ENCODE data around the gene KIRREL1. TPM values are rescaled to one million over a fixed set of nuclear protein-coding genes. Genes with fewer than 3 reads are reported as not detected.
A peak's percentile ranks its signal among the peaks of the same experiment; 100 is the strongest.

KIRREL1 gene
- total RNA-seq, 4 donors from 2014 or later = 8.8 to 19.6 (median 14.5) TPM

DNA sequence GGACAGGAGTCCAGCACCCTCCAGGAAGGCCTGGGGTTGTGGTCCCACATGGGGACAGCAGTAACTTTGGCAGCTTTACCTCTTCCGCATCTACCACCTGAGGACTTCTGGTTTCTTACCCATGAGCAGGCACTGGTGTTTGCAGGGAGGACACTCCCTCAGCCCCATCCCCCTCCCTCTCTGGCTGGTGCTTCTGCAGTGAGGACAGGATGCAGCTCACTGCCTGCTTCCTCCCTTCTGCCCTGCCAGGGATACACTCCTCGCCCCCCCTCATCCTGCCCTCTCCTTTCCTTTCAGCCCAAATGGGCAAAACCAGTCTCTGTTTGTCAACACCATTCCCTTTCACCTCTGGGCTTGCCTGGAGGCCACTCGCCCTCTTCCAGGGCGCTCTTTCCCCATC, 62.4 kb downstream of the KIRREL1 start:
- H3K4me3 ChIP-seq (ENCODE audit: low read depth, poor library complexity, severe bottlenecking) = no peak overlapping the region
- TF ChIP-seq, protein P1, sequence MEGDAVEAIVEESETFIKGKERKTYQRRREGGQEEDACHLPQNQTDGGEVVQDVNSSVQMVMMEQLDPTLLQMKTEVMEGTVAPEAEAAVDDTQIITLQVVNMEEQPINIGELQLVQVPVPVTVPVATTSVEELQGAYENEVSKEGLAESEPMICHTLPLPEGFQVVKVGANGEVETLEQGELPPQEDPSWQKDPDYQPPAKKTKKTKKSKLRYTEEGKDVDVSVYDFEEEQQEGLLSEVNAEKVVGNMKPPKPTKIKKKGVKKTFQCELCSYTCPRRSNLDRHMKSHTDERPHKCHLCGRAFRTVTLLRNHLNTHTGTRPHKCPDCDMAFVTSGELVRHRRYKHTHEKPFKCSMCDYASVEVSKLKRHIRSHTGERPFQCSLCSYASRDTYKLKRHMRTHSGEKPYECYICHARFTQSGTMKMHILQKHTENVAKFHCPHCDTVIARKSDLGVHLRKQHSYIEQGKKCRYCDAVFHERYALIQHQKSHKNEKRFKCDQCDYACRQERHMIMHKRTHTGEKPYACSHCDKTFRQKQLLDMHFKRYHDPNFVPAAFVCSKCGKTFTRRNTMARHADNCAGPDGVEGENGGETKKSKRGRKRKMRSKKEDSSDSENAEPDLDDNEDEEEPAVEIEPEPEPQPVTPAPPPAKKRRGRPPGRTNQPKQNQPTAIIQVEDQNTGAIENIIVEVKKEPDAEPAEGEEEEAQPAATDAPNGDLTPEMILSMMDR (IDR thresholded peaks at IDR 0.05) = no peak
- no peak for TF ChIP-seq POLR2A (IDR thresholded peaks at IDR 0.05)
- no peak for DNase-seq (ENCODE audit: low spot score in 2 of 2)
- 75 to 79% methylated on average over 4 of the region's 4 CpGs for WGBS, 2 donors
- intact Hi-C loops (cut with DNase I; ENCODE audit: low total_unique reads) = no loop called here

DNA sequence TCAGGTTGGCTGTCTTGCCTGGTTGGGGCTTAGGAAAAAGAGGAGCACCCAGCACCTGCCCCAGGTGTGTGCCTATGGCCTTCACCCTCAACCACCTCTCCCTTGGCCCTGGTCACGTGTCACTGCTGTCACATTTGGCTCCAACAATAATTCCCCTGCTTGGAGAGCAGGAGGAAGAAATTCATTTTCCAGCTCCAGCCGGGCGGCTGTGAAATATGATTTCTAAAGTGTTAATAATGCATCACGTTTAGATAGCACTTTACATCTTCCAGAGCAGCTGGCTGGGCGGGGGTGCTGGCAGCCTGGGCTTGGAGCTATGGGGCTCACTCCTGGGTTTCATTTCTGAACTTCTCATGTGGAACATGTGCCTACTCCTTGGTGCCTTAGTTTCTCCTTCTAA, 63.1 kb downstream of the KIRREL1 start:
- WGBS, 2 donors = 56 to 60% methylated on average over 5 of the region's 5 CpGs
- no peak for TF ChIP-seq POLR2A (IDR thresholded peaks at IDR 0.05)
- TF ChIP-seq, protein P1 (IDR thresholded peaks at IDR 0.05) = no peak
- no peak for DNase-seq (ENCODE audit: low spot score in 2 of 2)
- intact Hi-C loops (cut with DNase I; ENCODE audit: low total_unique reads) = no loop called here
- no peak overlapping the region for H3K4me3 ChIP-seq (ENCODE audit: low read depth, poor library complexity, severe bottlenecking)

DNA sequence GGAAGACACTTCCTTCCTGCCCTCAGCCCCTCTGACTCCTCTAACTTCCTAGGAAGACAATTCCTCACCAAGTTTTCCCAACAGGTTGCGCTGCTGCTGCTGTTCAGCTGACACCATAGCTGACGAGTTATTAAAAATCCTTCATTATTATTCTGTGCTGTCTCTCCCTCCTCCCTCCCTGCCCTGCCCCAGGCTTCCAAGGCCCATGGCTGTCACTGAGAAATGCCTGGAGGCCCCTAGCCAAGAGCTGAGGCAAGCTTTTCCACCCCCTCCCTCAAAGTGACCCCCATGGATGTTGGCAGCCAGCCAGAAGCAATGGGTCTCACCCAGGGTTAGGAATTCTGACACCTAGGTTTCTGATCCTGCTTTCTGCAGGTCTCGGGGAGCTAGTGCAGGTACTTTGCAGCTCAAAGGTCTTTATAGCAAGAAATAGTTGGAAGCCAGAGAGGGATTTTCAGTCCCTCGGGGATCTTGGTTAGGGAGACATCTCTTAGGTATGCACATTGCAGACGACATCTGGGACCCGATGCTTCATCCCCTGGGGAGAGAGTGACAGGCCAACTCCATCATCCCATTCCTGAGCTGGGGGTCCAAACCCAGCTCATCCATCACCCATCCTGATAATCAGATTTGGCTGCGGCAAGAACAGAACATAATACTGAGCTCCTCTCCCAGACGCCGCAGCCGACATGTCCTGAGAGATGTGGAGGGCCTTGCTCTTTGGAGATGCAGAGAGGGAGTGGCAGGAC, 65.0 kb downstream of the KIRREL1 start:
- no peak for DNase-seq (ENCODE audit: low spot score in 2 of 2)
- intact Hi-C loops (cut with DNase I; ENCODE audit: low total_unique reads) = no loop called here
- WGBS, 2 donors = 75 to 85% methylated on average over 10 of the region's 10 CpGs
- TF ChIP-seq, protein P1 (IDR thresholded peaks at IDR 0.05) = no peak
- no peak for TF ChIP-seq POLR2A (IDR thresholded peaks at IDR 0.05)
- no peak overlapping the region for H3K4me3 ChIP-seq (ENCODE audit: low read depth, poor library complexity, severe bottlenecking)

DNA sequence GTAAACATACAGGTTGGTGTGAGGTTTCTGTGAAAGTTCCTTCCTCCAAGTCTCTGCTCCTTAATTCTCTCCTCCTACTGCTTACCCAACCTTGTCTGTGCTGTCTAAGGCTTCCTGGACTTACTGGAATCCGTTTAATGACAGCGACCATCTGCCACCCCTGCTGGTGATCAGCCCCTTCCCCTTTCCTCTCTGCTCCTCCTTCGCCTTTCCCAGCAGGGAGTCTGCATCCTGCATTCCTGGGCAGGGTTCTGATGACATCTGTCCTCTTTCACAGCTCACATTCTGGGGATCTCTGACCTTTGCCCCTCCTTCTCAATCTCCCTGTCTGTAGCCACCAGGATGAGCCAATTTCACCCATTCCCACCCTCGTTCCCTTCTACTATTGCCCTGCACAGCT, 66.5 kb downstream of the KIRREL1 start:
- no peak for TF ChIP-seq POLR2A (IDR thresholded peaks at IDR 0.05)
- TF ChIP-seq, protein P1 (IDR thresholded peaks at IDR 0.05) = no peak
- intact Hi-C loops (cut with DNase I; ENCODE audit: low total_unique reads) = no loop called here
- 61 to 66% methylated on average over 4 of the region's 4 CpGs for WGBS, 2 donors
- no peak for DNase-seq (ENCODE audit: low spot score in 2 of 2)
- H3K4me3 ChIP-seq (ENCODE audit: low read depth, poor library complexity, severe bottlenecking) = no peak overlapping the region

DNA sequence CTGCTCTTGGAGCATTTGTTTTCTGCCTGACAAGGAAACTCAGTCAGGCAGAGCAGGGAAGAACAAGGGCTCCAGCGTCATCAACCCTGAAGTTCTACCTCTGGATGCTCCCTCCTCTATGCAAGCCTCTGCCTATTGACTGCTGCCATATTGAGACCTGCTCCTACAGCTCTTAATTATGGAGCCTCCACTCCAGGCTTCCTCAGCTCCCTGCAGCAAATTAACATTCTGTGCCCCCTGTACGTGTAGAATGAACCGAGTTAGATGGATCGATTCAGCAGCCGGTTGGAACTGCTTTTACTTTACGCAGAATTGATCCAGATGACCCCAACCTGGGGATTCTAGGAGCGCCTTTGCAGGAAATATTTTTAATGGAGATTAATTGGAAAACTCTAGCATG, 68.7 kb downstream of the KIRREL1 start:
- TF ChIP-seq POLR2A (IDR thresholded peaks at IDR 0.05) = no peak
- TF ChIP-seq, protein P1 (IDR thresholded peaks at IDR 0.05) = no peak
- WGBS, 2 donors = 94% methylated on average over 7 of the region's 7 CpGs
- no peak for DNase-seq (ENCODE audit: low spot score in 2 of 2)
- intact Hi-C loops (cut with DNase I; ENCODE audit: low total_unique reads) = no loop called here
- H3K4me3 ChIP-seq (ENCODE audit: low read depth, poor library complexity, severe bottlenecking) = no peak overlapping the region

DNA sequence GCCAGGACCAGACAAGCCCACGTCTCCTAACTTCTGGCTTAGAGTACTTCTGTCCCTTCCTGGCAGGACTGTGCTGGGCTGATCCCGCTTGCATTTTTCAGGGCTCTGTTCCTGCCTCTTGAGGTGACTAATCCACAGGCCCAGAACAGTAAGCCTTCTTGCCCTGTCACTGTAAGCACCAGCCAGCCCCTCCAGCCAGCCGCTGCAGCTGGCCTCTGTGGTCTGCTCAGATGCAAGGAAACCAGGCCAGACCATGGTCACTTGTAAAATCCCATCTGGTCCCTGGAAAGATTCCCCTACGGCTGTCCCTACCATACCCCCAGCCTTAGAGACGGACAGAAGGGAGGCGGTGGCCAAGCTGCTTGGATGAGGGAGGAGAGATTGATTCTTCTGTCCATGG, 74.2 kb downstream of the KIRREL1 start:
- no peak for TF ChIP-seq POLR2A (IDR thresholded peaks at IDR 0.05)
- no peak overlapping the region for H3K4me3 ChIP-seq (ENCODE audit: low read depth, poor library complexity, severe bottlenecking)
- intact Hi-C loops (cut with DNase I; ENCODE audit: low total_unique reads) = no loop called here
- WGBS, 2 donors = 66 to 67% methylated on average over 6 of the region's 6 CpGs
- peak in 1 of 2 donors; percentile 17 for DNase-seq (ENCODE audit: low spot score in 2 of 2)

Data from lower leg skin (tissue), 4 donors.